Measurements from ENCODE around the gene CNOT6. TPM values are rescaled to one million over a fixed set of nuclear protein-coding genes. Genes with fewer than 3 reads are reported as not detected.

CNOT6 gene
- total RNA-seq, 1 experiment from 2014 or later = 19.0 TPM

DNA sequence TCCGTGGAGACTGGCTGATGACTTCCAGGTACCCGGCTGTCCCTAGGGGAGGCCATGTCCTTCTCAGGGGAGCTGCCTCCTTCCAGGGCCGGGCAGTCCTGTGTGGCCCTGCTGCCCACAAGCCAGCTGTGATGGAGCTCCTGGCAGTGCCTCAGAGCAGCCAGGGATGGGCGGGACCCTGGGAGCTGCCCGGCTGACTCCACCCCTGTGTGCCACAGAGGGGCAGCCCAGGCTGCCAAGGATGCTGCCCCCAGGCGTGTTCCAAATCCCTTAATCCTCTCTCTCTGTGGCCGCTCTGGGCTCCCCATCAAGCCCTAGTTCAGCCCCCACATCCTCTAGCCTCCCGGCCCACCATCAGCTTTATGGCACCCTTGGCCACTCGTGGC lies 104.1 kb downstream of the CNOT6 start:
- no peak for DNase-seq (ENCODE audit: extremely low read depth, low read depth)

DNA sequence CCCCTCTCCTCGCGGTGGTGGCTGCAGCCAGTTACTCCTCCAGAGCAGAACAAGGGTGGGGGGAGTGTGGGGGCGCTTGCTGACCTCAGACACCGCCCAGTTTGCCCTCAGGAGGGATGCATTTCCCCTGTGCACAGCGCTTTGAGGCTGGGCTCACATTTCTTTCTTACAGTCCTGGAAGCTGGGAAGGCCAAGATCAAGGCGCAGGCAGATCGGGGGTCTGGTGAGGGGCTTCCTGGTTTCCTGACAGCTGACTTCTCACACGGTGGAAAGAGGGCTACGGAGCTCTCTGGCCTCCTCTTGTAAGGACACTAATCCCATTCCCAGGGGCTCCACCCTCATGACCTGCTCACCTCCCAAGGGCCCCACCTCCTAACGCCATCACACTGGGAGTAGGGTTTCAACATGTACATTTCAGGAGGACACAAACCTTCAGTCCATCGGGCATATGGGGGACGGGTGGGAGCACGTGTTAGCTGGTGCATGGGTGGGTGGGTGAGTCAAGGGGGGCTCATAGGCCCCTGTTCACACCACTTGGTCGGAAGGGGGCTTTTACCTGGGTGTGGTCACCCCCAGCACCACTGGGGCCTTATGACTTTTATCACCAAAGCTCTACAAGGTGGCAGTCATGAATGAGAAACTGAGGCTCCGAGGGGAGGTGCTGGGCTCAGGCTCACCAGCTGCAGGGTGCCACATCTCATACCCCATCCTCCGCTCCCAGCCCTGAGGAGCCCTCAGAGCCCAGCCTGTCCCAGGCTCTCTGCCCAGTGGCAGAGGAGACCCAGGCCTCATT lies 104.8 kb downstream of the CNOT6 start:
- no peak for DNase-seq (ENCODE audit: extremely low read depth, low read depth)

DNA sequence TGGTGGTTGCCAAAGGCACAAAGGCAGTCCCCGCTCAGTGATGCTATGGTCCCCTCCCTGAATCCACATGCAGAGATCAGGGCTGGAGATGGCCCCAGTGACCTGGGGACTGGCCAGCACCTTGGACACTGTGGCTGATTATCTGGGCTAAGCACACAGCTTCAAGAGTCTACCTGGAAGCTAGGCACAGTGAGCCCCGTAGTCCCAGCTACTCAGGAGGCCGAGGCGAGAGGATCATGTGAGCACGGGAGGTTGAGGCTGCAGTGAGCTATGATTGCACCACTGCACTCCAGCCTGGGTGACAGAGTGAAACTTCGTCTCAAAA lies 105.4 kb downstream of the CNOT6 start:
- no peak for DNase-seq (ENCODE audit: extremely low read depth, low read depth)

DNA sequence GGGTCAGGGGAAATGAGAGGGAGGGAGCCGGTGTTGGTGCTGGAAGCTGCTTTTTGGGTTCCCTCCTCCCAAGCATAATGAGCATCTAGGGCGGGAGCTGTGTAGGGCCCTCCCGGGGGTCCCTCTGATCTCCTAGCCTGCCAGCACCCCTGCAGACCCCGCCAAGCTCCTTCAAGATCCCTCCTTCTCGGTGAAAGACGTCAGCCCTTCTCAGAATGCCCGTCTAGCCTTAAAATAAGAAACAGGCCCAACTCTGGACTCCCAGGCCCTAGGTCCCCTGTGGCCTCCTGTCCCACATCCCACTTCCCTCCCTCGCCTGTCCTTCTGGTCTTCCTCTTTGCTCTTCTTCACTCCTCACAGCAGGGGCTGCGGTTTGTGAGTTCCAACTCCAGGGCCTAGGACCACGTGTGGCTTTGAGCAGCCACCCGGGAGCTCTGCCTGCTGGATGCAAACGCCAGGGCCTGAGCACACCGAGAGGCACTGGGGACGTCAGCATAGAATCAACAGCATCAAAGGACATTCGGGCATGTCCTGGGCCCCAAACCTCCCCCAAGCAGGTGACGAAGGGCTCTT lies 105.9 kb downstream of the CNOT6 start:
- no peak for DNase-seq (ENCODE audit: extremely low read depth, low read depth)

DNA sequence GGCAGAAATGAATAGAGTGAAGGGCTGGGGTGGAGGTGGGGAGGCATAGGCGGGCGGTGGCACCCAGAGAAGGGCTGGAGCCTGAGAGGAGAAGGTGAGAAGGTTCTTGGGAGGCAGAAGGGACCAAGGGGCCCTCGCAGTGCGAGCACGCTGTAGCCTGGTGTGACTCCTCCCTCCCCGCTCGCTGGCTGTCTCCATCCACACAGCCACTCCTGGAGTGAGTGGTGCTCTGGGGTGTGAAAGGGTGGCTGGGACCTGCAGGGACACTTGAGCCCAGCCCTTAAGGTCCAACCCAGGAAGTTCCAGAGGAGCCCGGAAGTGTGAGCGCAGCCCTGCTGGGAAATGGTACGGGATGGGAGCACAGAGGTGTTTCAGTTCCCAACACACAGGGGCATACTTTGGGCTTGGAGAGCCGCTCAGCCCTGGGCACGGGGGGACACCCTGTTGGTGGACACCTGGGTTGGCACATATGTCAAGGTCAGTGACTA lies 106.4 kb downstream of the CNOT6 start:
- DNase-seq (ENCODE audit: extremely low read depth, low read depth) = no peak

DNA sequence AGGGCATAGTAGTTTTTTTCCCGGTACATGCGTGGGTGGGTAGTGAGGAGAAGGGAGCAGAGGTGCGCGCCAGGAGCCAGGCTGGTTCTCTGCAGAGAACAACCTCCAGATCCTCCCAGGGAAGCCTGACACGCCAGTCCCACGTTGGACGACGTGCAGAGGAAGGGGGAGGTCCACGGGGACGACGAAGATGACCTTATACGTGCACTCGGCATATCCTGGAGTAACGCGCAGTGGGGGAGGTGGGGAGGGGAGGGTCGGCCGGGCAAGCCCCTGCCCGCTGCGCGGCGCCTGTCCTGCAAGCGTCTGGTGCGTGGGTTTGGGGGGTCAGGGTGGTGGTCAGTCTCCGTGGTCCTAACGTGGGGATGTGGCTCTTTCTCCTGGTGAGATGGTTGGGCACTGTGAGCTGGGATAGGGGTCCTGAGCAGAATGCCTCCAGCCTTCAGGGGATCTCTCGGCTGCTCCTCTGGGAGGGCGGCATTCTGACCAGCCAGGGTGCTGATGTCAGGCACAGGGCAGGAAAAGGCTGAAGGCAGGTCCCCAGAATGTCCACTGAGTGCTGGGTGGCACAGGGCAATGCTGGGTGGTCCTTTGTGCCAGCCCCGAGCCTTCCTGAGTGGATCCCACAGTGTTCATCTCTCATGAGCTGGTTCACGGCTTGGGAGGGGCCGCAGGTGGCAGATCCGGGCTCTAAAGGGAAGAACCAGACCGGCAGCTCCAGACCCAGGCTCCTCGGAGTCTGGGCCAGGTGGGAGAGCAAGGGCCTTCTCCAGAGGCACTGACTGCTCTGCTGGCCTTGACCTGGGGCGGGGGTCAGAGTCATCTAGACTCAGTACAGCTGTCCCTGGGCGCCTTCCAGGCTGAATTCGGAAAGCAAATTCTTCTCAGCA lies 107.7 kb downstream of the CNOT6 start:
- no peak for DNase-seq (ENCODE audit: extremely low read depth, low read depth)

DNA sequence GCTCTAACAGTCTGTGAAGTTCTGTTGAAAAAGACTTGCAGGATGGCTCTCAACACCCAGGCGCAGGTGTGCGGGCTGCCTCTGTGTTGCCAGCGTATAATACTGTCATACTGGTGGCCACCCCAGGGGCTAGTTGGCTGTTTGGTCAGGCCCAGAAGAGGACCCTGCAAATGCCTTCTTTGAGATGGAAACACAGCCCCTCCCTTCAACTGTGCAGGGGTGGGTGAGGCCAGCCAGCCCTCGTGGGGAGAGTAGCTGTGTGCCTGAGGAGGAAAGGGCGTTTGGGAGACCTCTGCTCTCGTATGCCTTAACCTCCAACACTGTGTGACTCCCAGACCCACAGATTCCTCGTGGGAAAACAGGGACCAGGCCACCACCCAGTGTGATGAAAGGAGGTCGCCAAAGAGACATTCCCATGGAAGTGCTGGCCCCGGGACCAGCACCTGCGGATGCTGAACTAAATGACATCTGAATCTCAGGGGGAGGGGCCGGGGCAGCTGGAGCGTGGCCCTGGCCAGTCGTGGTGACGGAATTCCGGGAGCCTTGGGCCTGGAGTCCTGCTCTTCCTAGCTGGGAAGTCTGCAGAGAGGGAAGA lies 108.4 kb downstream of the CNOT6 start:
- DNase-seq (ENCODE audit: extremely low read depth, low read depth) = no peak

DNA sequence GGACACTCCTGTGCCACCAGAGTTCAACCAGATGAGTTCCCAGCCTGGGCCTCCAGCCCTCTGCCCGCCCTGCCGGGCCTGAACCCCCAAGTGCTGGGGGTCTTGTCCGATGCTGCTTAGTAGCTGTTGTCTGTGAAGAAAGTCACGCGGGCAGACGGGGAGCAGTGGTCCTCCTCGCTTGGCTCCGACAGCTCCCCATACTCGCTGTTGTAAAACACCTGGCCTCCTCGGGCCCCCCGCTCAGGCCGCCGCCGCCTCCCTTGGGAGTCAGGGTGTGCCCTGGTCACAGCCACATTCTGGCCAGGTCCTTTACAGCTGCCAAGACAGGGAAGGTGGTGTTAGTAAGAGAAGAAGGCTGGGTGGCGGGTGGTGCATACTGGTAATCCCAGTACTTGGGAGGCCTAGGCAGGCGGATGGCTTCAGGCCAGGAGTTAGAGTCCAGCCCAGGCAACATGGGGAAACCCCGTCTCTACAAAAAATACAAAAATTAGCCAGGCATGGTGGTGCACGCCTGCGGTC lies 109.0 kb downstream of the CNOT6 start:
- DNase-seq (ENCODE audit: extremely low read depth, low read depth) = no peak

DNA sequence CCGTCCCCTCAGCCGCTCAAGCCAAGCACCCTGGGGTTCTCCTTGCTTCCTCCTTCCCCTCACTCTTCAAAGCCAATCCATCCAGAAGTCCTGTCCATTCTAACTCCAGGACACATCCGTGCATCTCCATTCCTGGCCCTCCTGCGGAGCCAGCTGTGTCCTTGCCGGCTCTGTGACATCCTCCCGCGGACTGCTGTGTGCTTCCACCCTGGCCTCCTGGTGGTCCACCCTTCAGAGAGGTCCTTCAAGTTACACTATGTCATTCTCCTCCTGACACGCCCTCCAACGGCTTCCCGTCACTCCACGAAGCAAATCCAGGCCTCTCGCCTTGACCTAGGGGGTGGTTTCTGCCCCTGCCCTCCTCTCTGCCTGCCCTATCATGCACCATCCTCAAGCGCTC lies 110.1 kb downstream of the CNOT6 start:
- DNase-seq (ENCODE audit: extremely low read depth, low read depth) = no peak

DNA sequence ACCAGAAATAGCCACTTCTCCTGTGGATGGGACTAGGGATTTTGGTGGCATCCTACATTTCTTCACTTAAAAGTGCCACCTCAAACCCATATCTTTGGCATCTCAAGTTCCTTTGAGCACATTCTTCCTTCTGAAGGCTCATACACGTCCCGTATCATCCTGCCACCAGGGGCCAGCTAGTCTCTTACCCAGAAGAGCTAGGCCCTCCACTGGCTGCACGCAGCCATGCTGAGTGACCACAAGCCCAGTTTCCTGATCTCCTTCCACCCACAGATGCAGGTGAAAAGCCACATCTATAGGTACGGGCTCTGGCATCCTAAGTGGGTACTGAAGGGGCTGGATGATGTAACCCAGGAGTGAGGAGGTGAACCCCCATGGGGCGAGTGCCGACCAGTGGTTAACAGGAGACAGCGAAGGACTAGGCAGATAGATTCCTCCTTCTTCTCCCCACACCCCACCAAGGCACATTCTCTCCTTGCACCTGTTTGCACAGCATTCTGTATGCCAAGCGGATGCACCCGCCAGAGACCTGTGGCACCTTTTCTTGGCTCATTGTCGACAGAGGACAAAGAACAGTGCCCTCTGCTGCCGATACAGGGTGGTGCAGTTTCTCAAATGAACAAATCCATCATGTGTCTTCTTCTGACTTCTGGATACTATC lies 111.5 kb downstream of the CNOT6 start:
- DNase-seq (ENCODE audit: extremely low read depth, low read depth) = peak; percentile 62

DNA sequence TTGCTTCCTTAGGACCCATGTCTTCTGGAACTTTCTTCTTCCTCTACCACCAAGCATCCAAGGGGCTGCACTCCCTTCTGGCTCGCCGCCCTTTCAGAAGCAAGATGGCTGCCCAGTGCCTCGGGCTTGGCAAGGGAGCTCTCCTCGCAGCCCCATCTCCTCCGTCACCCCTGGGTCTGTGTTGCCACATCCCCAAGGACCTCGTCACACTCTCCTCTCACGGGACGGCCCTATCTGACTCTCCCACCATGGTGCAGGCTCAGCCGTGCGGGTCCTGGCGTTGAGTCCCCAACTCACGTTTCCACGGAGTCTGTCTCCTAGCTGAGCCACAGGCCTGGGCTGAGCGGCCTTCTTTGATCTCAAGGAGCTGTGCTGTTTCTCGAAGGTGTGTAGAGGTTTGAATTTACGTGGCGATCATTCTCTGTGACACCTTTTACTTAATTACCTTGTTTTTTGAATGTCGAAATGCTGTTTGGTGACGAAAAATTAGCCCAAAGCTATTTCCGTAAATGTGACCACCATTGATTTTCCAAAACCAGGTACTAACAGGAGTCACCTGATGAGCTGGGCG lies 112.1 kb downstream of the CNOT6 start:
- no peak for DNase-seq (ENCODE audit: extremely low read depth, low read depth)

DNA sequence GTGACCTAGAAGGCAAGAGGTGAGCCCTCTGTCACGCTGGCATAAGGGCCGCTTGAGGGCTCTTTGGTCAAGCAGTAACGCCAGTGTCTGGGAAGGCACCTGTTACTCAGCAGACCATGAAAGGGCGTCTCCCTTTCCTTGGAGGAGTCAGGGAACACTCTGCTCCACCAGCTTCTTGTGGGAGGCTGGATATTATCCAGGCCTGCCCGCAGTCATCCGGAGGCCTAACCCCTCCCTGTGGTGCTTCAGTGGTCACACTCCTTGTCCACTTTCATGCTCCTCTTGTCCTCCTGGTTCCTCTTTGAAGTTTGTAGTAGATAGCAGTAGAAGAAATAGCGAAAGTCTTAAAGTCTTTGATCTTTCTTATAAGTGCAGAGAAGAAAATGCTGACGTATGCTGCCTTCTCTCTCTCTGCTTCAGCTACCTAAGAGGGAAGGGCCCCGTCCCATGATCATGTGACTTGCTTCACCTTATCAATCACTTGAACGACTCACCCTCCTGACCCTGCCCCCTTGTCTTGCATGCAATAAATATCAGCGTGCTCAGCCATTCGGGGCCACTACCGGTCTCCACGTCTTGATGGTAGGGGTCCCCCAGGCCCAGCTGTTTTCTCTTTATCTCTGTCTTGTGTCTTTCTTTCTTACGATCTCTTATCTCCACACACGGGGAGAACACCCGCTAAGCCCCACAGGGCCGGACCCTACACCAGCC lies 113.8 kb downstream of the CNOT6 start:
- no peak for DNase-seq (ENCODE audit: extremely low read depth, low read depth)

DNA sequence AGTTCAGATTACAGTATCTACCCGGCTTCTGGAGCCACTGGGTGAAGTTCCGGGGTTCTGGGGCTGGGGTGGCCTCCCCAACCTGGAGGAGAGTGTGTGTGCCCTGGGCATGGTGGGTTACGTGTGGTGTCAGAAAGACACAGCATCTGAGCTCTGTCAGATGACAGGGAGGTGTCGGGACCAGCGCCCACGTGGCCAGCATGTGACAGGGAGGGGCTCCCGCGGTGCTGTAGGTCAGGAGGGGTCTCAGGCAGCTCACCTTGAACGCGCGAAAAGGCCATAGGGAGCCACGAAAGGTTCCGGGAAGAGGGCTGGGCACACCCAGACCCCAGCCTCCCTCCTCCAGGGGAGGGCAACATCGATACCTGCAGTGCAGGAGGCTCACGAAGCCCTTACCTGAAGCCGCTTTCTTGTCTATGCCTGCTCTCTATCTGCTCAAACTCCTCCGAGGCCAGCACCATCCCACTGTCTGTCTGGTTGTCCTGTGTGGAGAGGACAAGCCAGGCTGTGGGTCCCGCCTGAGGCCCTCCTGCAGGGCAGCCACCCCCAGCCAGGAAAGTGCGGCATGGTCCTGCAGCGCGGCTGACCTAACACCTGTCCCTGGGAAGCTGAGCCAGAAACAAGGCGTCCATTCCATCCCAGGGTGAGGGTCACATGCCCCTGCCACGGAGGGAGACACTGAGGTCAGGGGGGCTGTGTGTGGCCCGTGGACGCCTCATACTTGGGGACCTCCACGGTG lies 114.6 kb downstream of the CNOT6 start:
- no peak for DNase-seq (ENCODE audit: extremely low read depth, low read depth)

DNA sequence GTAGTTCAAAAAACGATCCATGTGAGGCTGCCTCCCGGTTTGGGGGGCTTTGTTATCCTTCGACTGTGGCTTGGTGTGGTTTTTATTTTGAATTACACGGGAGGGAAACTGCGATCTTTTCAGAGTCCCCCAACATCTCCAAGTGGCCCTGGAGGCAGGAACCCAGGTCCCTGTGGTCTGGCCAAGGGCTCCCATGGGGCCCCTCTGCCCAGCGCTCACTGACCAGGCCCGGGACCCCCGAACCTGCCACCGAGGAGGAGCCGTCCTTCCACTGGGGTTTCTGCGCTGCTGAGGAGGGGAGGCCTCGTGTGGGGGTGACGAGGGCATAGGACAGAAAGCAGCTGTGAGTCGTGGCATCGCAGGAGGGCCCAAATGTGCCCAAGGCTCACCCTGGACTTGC lies 115.2 kb downstream of the CNOT6 start:
- DNase-seq (ENCODE audit: extremely low read depth, low read depth) = no peak

DNA sequence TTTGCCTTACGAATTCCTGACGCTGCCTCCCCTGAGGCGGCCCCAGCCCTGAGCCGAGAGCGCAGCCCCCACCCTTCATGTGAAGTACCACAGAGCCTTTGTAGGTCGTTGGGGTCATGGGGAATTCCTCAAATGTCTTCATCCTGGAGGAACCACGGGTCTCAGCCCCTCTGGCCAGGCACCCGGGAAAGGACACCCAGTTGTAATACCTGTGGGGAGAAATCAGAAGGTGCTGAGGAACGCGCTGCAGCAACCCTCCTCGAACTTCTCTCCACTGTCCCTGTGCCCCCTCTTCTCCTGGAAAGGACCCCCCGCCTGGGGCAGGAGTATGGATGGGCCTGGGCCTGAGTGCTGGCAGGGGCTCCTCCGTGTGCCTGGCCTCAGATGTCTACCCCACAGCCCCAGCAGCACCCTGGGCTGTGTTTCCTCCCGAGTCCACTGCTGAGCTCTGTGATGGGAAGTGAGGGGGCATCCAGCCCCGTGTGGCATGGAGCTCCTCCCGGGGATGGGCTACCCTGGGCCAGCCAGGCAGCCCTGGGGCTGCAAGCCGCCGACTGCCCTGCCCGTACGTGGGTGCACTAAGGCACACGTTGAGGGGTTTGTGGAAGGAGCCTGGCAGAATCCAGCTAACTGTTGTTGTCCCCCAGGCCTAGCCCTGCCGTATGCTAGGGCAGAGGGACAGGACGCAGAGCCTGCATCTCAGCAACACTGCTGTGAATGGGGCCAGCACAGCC lies 115.8 kb downstream of the CNOT6 start:
- no peak for DNase-seq (ENCODE audit: extremely low read depth, low read depth)

DNA sequence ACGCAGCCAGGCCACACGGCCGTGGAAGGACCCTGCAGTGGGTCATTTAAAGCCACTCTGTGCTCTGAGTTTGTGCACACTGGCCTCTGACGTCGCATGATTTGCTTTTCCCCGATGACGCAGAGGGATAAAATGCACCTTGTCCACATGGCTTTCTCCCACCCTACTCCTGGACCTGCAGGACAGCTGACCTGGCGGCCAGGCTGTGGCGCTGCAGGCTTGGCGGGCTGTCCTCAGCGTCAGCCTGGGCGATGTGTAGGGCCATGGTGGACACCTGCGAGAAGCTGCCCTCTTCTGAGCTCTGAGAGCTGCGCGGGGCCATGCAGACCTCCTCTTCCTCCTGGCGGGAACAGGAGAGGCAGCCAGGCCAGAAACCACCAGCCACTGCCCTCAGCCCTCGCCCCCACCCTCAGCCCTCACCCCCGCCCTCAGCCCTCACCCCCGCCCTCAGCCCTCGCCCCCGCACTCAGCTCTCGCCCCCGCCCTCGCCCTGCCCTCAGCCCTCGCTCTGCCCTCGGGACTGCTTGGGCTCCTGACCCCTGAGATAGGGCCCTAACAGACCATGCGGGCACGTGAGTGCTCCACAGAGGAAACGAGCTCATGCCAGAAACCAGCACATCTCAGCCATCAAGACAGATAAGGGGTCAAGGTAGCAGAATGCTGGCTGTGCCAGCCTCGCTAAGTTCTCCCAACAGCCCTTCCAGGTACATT lies 117.1 kb downstream of the CNOT6 start:
- no peak for DNase-seq (ENCODE audit: extremely low read depth, low read depth)

DNA sequence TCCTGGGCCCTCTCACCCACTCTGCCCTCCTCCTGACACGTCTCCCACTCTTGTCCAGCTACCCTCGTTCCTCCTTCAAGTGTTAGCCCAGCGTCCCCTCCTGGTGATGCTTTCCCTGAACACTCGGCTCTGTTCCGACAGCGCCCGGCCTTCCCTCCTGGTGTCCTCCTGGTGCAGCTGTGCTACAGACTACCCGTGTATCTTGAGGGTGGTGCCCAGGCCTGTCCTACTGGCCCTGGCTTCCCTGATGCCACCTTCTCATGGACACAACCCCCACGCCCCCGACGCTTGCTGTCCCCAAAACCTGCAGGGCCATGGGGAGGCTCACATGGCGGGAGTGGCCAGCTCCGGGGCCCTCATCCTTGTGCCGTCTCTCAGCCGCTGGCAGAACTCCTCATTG lies 118.5 kb downstream of the CNOT6 start:
- no peak for DNase-seq (ENCODE audit: extremely low read depth, low read depth)

All from NCI-H460 (cell line).